ENCODE data around the gene YBEY.

- TF ChIP-seq EZH2 (IDR thresholded peaks at IDR 0.05; ENCODE audit: low read length) = no peak
- TF ChIP-seq, protein P1, sequence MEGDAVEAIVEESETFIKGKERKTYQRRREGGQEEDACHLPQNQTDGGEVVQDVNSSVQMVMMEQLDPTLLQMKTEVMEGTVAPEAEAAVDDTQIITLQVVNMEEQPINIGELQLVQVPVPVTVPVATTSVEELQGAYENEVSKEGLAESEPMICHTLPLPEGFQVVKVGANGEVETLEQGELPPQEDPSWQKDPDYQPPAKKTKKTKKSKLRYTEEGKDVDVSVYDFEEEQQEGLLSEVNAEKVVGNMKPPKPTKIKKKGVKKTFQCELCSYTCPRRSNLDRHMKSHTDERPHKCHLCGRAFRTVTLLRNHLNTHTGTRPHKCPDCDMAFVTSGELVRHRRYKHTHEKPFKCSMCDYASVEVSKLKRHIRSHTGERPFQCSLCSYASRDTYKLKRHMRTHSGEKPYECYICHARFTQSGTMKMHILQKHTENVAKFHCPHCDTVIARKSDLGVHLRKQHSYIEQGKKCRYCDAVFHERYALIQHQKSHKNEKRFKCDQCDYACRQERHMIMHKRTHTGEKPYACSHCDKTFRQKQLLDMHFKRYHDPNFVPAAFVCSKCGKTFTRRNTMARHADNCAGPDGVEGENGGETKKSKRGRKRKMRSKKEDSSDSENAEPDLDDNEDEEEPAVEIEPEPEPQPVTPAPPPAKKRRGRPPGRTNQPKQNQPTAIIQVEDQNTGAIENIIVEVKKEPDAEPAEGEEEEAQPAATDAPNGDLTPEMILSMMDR (optimal IDR thresholded peaks at IDR 0.05 in 1 of 3, IDR thresholded peaks at IDR 0.05 in 1 of 3, conservative IDR thresholded peaks at IDR 0.05 in 1 of 3; ENCODE audit: extremely low read depth in 1 of 3, insufficient read depth in 2 of 3, low read length in 3 of 3) = no peak
These were observed 1.4 kb downstream of the YBEY start for GRCh38 chr21:46287541-46287940.
